Glomerular endothelial cell (primary cell): ENCODE results near the gene SETD1A. TPM values are rescaled to one million over a fixed set of nuclear protein-coding genes. Genes with fewer than 3 reads are reported as not detected.

Experiments
- DNase-seq: peaks from one replicate; pipeline ENCODE4 v3.0.0-alpha.2; 2011; ENCODE audit warnings: low read depth, low spot score; ENCODE audit errors: extremely low read depth
- total RNA-seq: library from RNA; depleted of rRNA; stranded (reverse); fragments of >200 nt; gene quantifications from 2 replicates; pipeline ENCODE4 v1.2.3, GENCODE V29; 2015

SETD1A gene
- total RNA-seq, 1 donor from 2014 or later, result 12.5 TPM

GRCh38 chr16:30996985-30997724, 39.6 kb downstream of the SETD1A start:
- DNase-seq, result no peak

- no peak for DNase-seq
Observed at GRCh38 chr16:30997725-30998711, 40.5 kb downstream of the SETD1A start.

- no peak for DNase-seq
Observed at GRCh38 chr16:30998852-30999761, 41.6 kb downstream of the SETD1A start.

- no peak for DNase-seq
Observed at GRCh38 chr16:31000671-31001382, 43.3 kb downstream of the SETD1A start.

GRCh38 chr16:31001507-31002249, 44.1 kb downstream of the SETD1A start:
- DNase-seq, result no peak

- no peak for DNase-seq
Observed at GRCh38 chr16:31002250-31002700, 44.7 kb downstream of the SETD1A start.

- no peak for DNase-seq
Observed at GRCh38 chr16:31002862-31003341, 45.3 kb downstream of the SETD1A start.

GRCh38 chr16:31003744-31004143, 46.2 kb downstream of the SETD1A start:
- DNase-seq, result no peak

GRCh38 chr16:31004658-31005057, 47.1 kb downstream of the SETD1A start:
- no peak for DNase-seq

GRCh38 chr16:31005350-31006085, 48.0 kb downstream of the SETD1A start:
- no peak for DNase-seq

- DNase-seq, result no peak
Observed at GRCh38 chr16:31006086-31006385, 48.5 kb downstream of the SETD1A start.

- DNase-seq, result no peak
Observed at GRCh38 chr16:31006589-31006988, 49.0 kb downstream of the SETD1A start.

GRCh38 chr16:31007684-31008083, 50.1 kb downstream of the SETD1A start:
- DNase-seq, result no peak

GRCh38 chr16:31008149-31008548, 50.6 kb downstream of the SETD1A start:
- DNase-seq, result no peak

- no peak for DNase-seq
Observed at GRCh38 chr16:31008551-31008950, 51.0 kb downstream of the SETD1A start.

GRCh38 chr16:31009120-31009519, 51.6 kb downstream of the SETD1A start:
- DNase-seq, result no peak

- no peak for DNase-seq
Observed at GRCh38 chr16:31009894-31010584, 52.5 kb downstream of the SETD1A start.
